IMR-90 (cell line): Measurements from ENCODE around the gene MORF4L2. TPM values are rescaled to one million over a fixed set of nuclear protein-coding genes. Genes with fewer than 3 reads are reported as not detected.

Source experiments
- ATAC-seq: fragments of 200-7000 bp; cut with Tn5 transposase; 2 replicates; pipeline ENCODE4 v1.9.1; 2020; ENCODE audit warnings: low read depth, mild to moderate bottlenecking, moderate library complexity
- BruUV-seq: library from RNA; stranded (reverse); fragments of 400-500 nt; replicated peaks from 2 replicates; lab custom pipeline; 2021; lab: Mats Ljungman, UMichigan
- CTCF ChIA-PET: fragments of 300-600 bp; formaldehyde crosslinking; extraction: SDS; loops from one replicate; lab custom pipeline; 2021; ENCODE audit warnings: antibody characterized with exemption; lab: Yijun Ruan, JAX
- POLR2A ChIA-PET: fragments of 300-600 bp; sonication (Branson Sonifier 250); formaldehyde crosslinking; loops from one replicate; lab custom pipeline; 2022; ENCODE audit warnings: antibody characterized with exemption; ENCODE audit not compliant: unreplicated experiment; lab: Charles Lee
- DNase-seq: peaks from one replicate; pipeline ENCODE4 v3.0.0; 2013
- H2AFZ ChIP-seq: replicated peaks from 2 replicates; pipeline ENCODE3; 2013; ENCODE audit warnings: low read length, mild to moderate bottlenecking; ENCODE audit not compliant: poor library complexity
- H2AK5ac ChIP-seq: 2 replicates; pipeline ENCODE4 v1.6.1; 2013; ENCODE audit warnings: low read depth, low read length, inconsistent platforms
- H2AK9ac ChIP-seq: replicated peaks from 2 replicates; pipeline ENCODE3; 2013; ENCODE audit warnings: mild to moderate bottlenecking, low read depth, low read length, moderate library complexity; ENCODE audit not compliant: poor library complexity
- H2BK120ac ChIP-seq: 2 replicates; pipeline ENCODE4 v1.6.1; 2013; ENCODE audit warnings: low read depth, low read length, inconsistent platforms
- H2BK15ac ChIP-seq: 3 replicates; pipeline ENCODE4 v1.6.1; 2013; ENCODE audit warnings: low read depth, low read length, inconsistent platforms
- H2BK20ac ChIP-seq: 2 replicates; pipeline ENCODE4 v1.6.1; 2013; ENCODE audit warnings: low read depth, mild to moderate bottlenecking, inconsistent platforms, low read length, moderate library complexity
- H2BK5ac ChIP-seq: 2 replicates; pipeline ENCODE4 v1.6.1; 2013; ENCODE audit warnings: mild to moderate bottlenecking, low read depth, low read length, inconsistent platforms; ENCODE audit not compliant: poor library complexity, severe bottlenecking
- H3K14ac ChIP-seq: replicated peaks from 2 replicates; pipeline ENCODE4 v1.6.1; 2013; ENCODE audit warnings: low read depth, low read length, inconsistent platforms
- H3K18ac ChIP-seq: 2 replicates; pipeline ENCODE4 v1.6.1; 2013; ENCODE audit warnings: low read depth, low read length, control low read depth
- H3K23ac ChIP-seq: 2 replicates; pipeline ENCODE4 v1.6.1; 2013; ENCODE audit warnings: low read depth, low read length, inconsistent platforms
- H3K27ac ChIP-seq: 2 replicates; pipeline ENCODE4 v1.5.1; 2013; ENCODE audit warnings: mild to moderate bottlenecking, control low read depth, low read length; ENCODE audit not compliant: insufficient read depth
- H3K27me3 ChIP-seq: 2 replicates; pipeline ENCODE4 v1.6.1; 2013; ENCODE audit warnings: low read length; ENCODE audit not compliant: control insufficient read depth, insufficient read depth
- H3K36me3 ChIP-seq: 2 replicates; pipeline ENCODE4 v1.6.1; 2013; ENCODE audit warnings: low read length, mixed read lengths; ENCODE audit not compliant: control insufficient read depth, insufficient read depth
- H3K4ac ChIP-seq: 2 replicates; pipeline ENCODE4 v1.6.1; 2013; ENCODE audit warnings: low read depth, low read length, inconsistent platforms
- H3K4me1 ChIP-seq: 2 replicates; pipeline ENCODE4 v1.6.1; 2013; ENCODE audit warnings: low read length, mixed read lengths; ENCODE audit not compliant: control insufficient read depth, insufficient read depth
- H3K4me2 ChIP-seq: 2 replicates; pipeline ENCODE4 v1.6.1; 2013; ENCODE audit warnings: low read depth, mild to moderate bottlenecking, control low read depth, low read length, moderate library complexity
- H3K4me3 ChIP-seq: 2 replicates; pipeline ENCODE4 v1.5.1; 2013; ENCODE audit warnings: low read depth, mild to moderate bottlenecking, control low read depth, low read length, moderate library complexity; ENCODE audit not compliant: insufficient read depth
- H3K56ac ChIP-seq: 2 replicates; pipeline ENCODE4 v1.6.1; 2013; ENCODE audit warnings: low read length, inconsistent platforms; ENCODE audit not compliant: insufficient read depth; ENCODE audit errors: extremely low read depth
- H3K79me1 ChIP-seq, 2 experiments: 2 replicates each; pipeline ENCODE4 v1.6.1; 2013; ENCODE audit warnings: low read length in 2 of 2, inconsistent platforms in 1 of 2, low read depth in 1 of 2
- H3K9ac ChIP-seq: 2 replicates; pipeline ENCODE4 v1.6.1; 2013; ENCODE audit warnings: low read depth, low read length, control low read depth
- H3K9me1 ChIP-seq: 2 replicates; pipeline ENCODE4 v1.6.1; 2013; ENCODE audit warnings: low read length, inconsistent platforms; ENCODE audit not compliant: insufficient read depth
- H3K9me3 ChIP-seq: 2 replicates; pipeline ENCODE4 v1.6.1; 2013; ENCODE audit warnings: low read length; ENCODE audit not compliant: control insufficient read depth, insufficient read depth
- H4K20me1 ChIP-seq: 2 replicates; pipeline ENCODE4 v1.6.1; 2013; ENCODE audit warnings: low read length, inconsistent platforms; ENCODE audit not compliant: insufficient read depth
- H4K5ac ChIP-seq: 2 replicates; pipeline ENCODE4 v1.6.1; 2013; ENCODE audit warnings: mild to moderate bottlenecking, low read depth, low read length, control low read depth
- H4K8ac ChIP-seq, 2 experiments: 2 replicates each; pipeline ENCODE4 v1.6.1; 2013; ENCODE audit warnings: low read depth in 2 of 2, low read length in 2 of 2, control low read depth in 1 of 2, inconsistent platforms in 1 of 2
- H4K91ac ChIP-seq: 2 replicates; pipeline ENCODE4 v1.6.1; 2013; ENCODE audit warnings: low read depth, low read length, inconsistent platforms; ENCODE audit not compliant: insufficient read depth
- CEBPB ChIP-seq: IDR thresholded peaks from 2 replicates; pipeline ENCODE4 v1.6.1; 2012; ENCODE audit warnings: low read depth, low read length, improper control_type of control experiment
- FOS ChIP-seq: fragments of 150-350 bp; IDR thresholded peaks from 2 replicates; pipeline ENCODE4 v1.6.1; 2016; ENCODE audit warnings: low read depth, low read length
- MAZ ChIP-seq: IDR thresholded peaks from 2 replicates; pipeline ENCODE4 v1.6.1; 2012; ENCODE audit warnings: low read depth, mild to moderate bottlenecking, low read length, improper control_type of control experiment, moderate library complexity, borderline replicate concordance
- NFE2L2 ChIP-seq: fragments of 150-350 bp; IDR thresholded peaks from 2 replicates; pipeline ENCODE4 v1.6.1; 2016; ENCODE audit warnings: low read depth, mild to moderate bottlenecking, low read length
- POLR2A ChIP-seq: IDR thresholded peaks from 2 replicates; pipeline ENCODE4 v1.6.1; 2012; ENCODE audit warnings: mild to moderate bottlenecking, low read depth, low read length
- RAD21 ChIP-seq: IDR thresholded peaks from 2 replicates; pipeline ENCODE4 v1.6.1; 2012; ENCODE audit warnings: low read length, improper control_type of control experiment
- RFX5 ChIP-seq: IDR thresholded peaks from 2 replicates; pipeline ENCODE4 v1.8.0; 2012; ENCODE audit warnings: low read depth, mild to moderate bottlenecking, low read length, moderate library complexity
- WGBS, 2 experiments: methylation state at CpG; one replicate each; pipeline versions ENCODE4 v1.1.5 to v1.1.7; 2013; ENCODE audit warnings: missing lambda C conversion rate in 2 of 2; ENCODE audit not compliant: insufficient read length in 1 of 2; ENCODE audit errors: extremely low coverage in 2 of 2; 5-methylcytosine and 5-hydroxymethylcytosine counted together
- dilution Hi-C: fragments of 300-500 bp; cut with HindIII; formaldehyde crosslinking; loops from one replicate; pipeline ENCODE4 v1.14.3; 2018; ENCODE audit warnings: low sequenced_read_pairs; ENCODE audit not compliant: unreplicated experiment
- in situ Hi-C: fragments of 300-500 bp; cut with MboI; formaldehyde crosslinking; loops from 3 replicates; pipeline ENCODE4 v1.14.3; 2019; ENCODE audit warnings: low sequenced_read_pairs, inconsistent platforms, mixed read lengths
- intact Hi-C: fragments of 100-400 bp; cut with micrococcal nuclease; formaldehyde crosslinking; loops from 2 replicates; pipeline ENCODE4 v1.10.0; 2022
- polyA plus RNA-seq, 3 experiments: library from polyadenylated mRNA; depleted of rRNA; stranded (reverse); fragments of >200 nt; gene quantifications; 2 replicates each; pipeline ENCODE4 v1.2.3, GENCODE V29; 2012; ENCODE audit warnings: low replicate concordance in 1 of 3
- total RNA-seq: library from RNA; depleted of rRNA; stranded (reverse); fragments of >200 nt; gene quantifications from 2 replicates; pipeline ENCODE4 v1.2.3, GENCODE V29; 2012

Gene MORF4L2
- total and polyA plus RNA-seq, 2 of the 4 experiments (the other 2 are of a cell fraction): 795 to 1,218 TPM

- CTCF ChIA-PET: interaction anchor here (0.5 to 0.9 kb wide), 2 partner anchors 10 to 16 kb away, joined by 3 to 4 read pairs; no protein-coding TSS in a partner anchor
- intact Hi-C loops: no loop called here
- peak; percentile 50 for ATAC-seq
- in situ Hi-C loops: no loop called here
- Histone ChIP-seq H2BK20ac (no peak overlapping the region; the same call in 1 of the 2 replicates), H3K36me3 (no peaks in the 10 kb centered on the region), H2BK5ac (peak overlapping the region; percentile 7), H3K56ac (no peak overlapping the region), H2BK120ac (no peak overlapping the region), H2BK15ac (peak overlapping the region; percentile 43; the same call in 1 of the 3 replicates), H2AK5ac (no peak overlapping the region), H3K4me3 (no peak overlapping the region), H3K23ac (no peak overlapping the region), H3K9me1 (0 out of 2 replicates have a peak, but pooled peaks cover 6% of the 10 kb centered on the region), H3K79me1 (no peaks in the 10 kb centered on the region), H3K18ac (no peak overlapping the region), H2AK9ac (no peak overlapping the region), H3K4ac (no peak overlapping the region), H3K27me3 (no peaks in the 10 kb centered on the region), H2AFZ (no peak overlapping the region), H3K4me1 (peaks cover 1% of the 10 kb centered on the region; the same call in 1 of the 2 replicates), H4K91ac (no peak overlapping the region), H3K9ac (no peak overlapping the region), H3K4me2 (no peak overlapping the region), H3K27ac (no peak overlapping the region; the same call in 1 of the 2 replicates), H4K20me1 (no peaks in the 10 kb centered on the region), H4K8ac (no peak overlapping the region; a peak in 1 of 4 replicates), H3K14ac (no peak overlapping the region), H3K9me3 (no peaks in the 10 kb centered on the region), H4K5ac (no peak overlapping the region)
- dilution Hi-C loops: no loop called here
- POLR2A ChIA-PET: no interaction called here
- BruUV-seq: no TSS peak
- TF ChIP-seq RAD21 (no peak), CEBPB (0 out of 2 replicates have a peak, but pooled peaks have one; percentile 4), POLR2A (no peak), RFX5 (no peak), MAZ (0 out of 2 replicates have a peak, but pooled peaks have one; percentile 44), FOS (no peak), NFE2L2 (peak; percentile 68)
- WGBS, 2 experiments: no CpG with 5 or more reads among the region's 4 CpGs
- DNase-seq: peak; percentile 63
Measured at GRCh38 chrX:103640401-103641155, 45.9 kb downstream of the MORF4L2 start.
